Uterus (tissue), 2 donors: Measurements from ENCODE around the gene OR51G2.

ENCODE experiments used
- CTCF ChIP-seq, 4 experiments: fragments of 200-600 bp in 2 of 4; fragments of 450-650 bp in 2 of 4; sonication (generic) in 2 of 4; IDR thresholded peaks; one replicate each; pipeline ENCODE4 v1.5.1; 2016 to 2019; ENCODE audit warnings: antibody characterized with exemption in 4 of 4, mild to moderate bottlenecking in 2 of 4, moderate library complexity in 1 of 4
- POLR2A ChIP-seq, 2 donors: fragments of 450-650 bp; IDR thresholded peaks; one replicate each; pipeline ENCODE4 v1.6.1; 2016; ENCODE audit warnings: antibody characterized with exemption in 2 of 2, mild to moderate bottlenecking in 1 of 2, moderate library complexity in 1 of 2

DNA sequence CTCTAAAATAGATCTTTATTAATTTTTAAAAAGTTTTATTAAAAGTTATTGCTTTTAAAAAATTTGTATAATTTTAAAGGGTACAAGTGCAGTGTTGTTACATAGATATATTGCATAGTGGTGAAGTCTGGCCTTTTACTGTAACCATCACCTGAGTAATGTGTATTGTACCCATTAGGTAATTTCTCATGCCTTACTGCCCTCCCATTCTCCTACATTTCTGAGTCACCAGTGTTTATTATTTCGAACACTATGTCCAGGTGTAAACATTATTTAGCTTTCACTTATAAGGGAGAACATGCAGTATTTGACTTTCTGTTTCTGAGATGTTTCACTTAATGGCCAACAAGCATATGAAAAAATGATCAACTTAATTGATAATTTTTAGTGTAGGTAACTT lies 2.6 kb upstream of the OR51G2 start:
- TF ChIP-seq CTCF (IDR thresholded peaks at IDR 0.05) (no peak), POLR2A (IDR thresholded peaks at IDR 0.05) (no peak)
